K562 (cell line): ENCODE data around the gene VSTM5. TPM values are rescaled to one million over a fixed set of nuclear protein-coding genes. Genes with fewer than 3 reads are reported as not detected.

Source experiments
- ATAC-seq: fragments of 200-7000 bp; cut with Tn5 transposase; 3 replicates; pipeline ENCODE4 v1.9.1; 2020; ENCODE audit warnings: moderate library complexity
- BruUV-seq: library from RNA; stranded (reverse); fragments of 400-500 nt; replicated peaks from 2 replicates; lab custom pipeline; 2021; lab: Mats Ljungman, UMichigan
- CTCF ChIA-PET: fragments of 300-600 bp; formaldehyde crosslinking; extraction: SDS; loops from one replicate; lab custom pipeline; 2021; ENCODE audit warnings: low intra/inter-chr PET ratio; lab: Yijun Ruan, JAX
- POLR2A ChIA-PET: fragments of 300-600, 350-650 bp; sonication (Branson Sonifier 250); formaldehyde crosslinking; extraction: SDS; loops from one replicate; lab custom pipeline; 2021; ENCODE audit warnings: antibody characterized with exemption, inconsistent platforms; lab: Yijun Ruan, JAX
- DNase-seq, 4 experiments: peaks; one replicate each; pipeline versions ENCODE4 v3.0.0 to v3.0.0-alpha.2; 2011 to 2018; ENCODE audit warnings: low spot score in 3 of 4, mixed read lengths in 3 of 4; ENCODE audit errors: extremely low read depth in 1 of 4
- FAIRE-seq: peaks from 2 replicates; lab custom pipeline; 2011; peaks lifted over from hg19 to GRCh38; lab: Jason Lieb, UNC
- H2AFZ ChIP-seq: 2 replicates; pipeline ENCODE4 v1.6.0; 2011; ENCODE audit warnings: low read depth, low read length, control low read depth, inconsistent platforms
- H3K27ac ChIP-seq: fragments of 200-600 bp; 3 replicates; pipeline ENCODE4 v1.8.0; 2011; ENCODE audit warnings: low read depth, mild to moderate bottlenecking, control low read depth, inconsistent platforms, low read length, moderate library complexity, mixed read lengths; ENCODE audit errors: extremely low read depth
- H3K27me3 ChIP-seq, 2 experiments: fragments of 300-600 bp in 1 of 2; 2 replicates in 1 of 2; 3 replicates in 1 of 2; pipeline versions ENCODE4 v1.6.0 to v1.8.0; 2011; ENCODE audit warnings: inconsistent platforms in 2 of 2, low read length in 2 of 2, mild to moderate bottlenecking in 1 of 2, mixed read lengths in 1 of 2, moderate library complexity in 1 of 2; ENCODE audit not compliant: control insufficient read depth in 2 of 2, insufficient read depth in 2 of 2
- H3K36me3 ChIP-seq: fragments of 300-600 bp; 3 replicates; pipeline ENCODE4 v1.8.0; 2011; ENCODE audit warnings: mild to moderate bottlenecking, low read length, inconsistent platforms; ENCODE audit not compliant: control insufficient read depth, insufficient read depth
- H3K4me1 ChIP-seq, 2 experiments: fragments of 200-600 bp in 1 of 2; replicated peaks in 1 of 2; 2 replicates in 1 of 2; 3 replicates in 1 of 2; pipeline versions ENCODE4 v1.5.1 to v1.8.0; 2011; ENCODE audit warnings: inconsistent platforms in 2 of 2, low read length in 2 of 2, mild to moderate bottlenecking in 1 of 2, mixed read lengths in 1 of 2, moderate library complexity in 1 of 2; ENCODE audit not compliant: control insufficient read depth in 2 of 2, insufficient read depth in 2 of 2
- H3K4me2 ChIP-seq: 2 replicates; pipeline ENCODE4 v1.6.1; 2011; ENCODE audit warnings: low read length, control low read depth, inconsistent platforms, mixed read lengths; ENCODE audit not compliant: insufficient read depth
- H3K4me3 ChIP-seq: fragments of 200-600 bp; sonication (generic), shearing (Covaris generic); 2 replicates; pipeline ENCODE4 v1.5.1; 2016; ENCODE audit warnings: control low read depth, inconsistent platforms
- H3K79me2 ChIP-seq: fragments of 200-600 bp; 3 replicates; pipeline ENCODE4 v1.8.0; 2011; ENCODE audit warnings: low read length, inconsistent platforms; ENCODE audit not compliant: control insufficient read depth, insufficient read depth
- H3K9ac ChIP-seq, 2 experiments: 2 replicates each; pipeline versions ENCODE4 v1.6.0 to v1.6.1; 2011; ENCODE audit warnings: low read depth in 2 of 2, low read length in 2 of 2, control low read depth in 1 of 2, inconsistent platforms in 1 of 2, mild to moderate bottlenecking in 1 of 2, mixed read lengths in 1 of 2; ENCODE audit not compliant: insufficient read depth in 1 of 2
- H3K9me1 ChIP-seq: one replicate; pipeline ENCODE4 v1.6.0; 2011; ENCODE audit warnings: inconsistent platforms, mild to moderate bottlenecking, low read length, moderate library complexity; ENCODE audit not compliant: control insufficient read depth, insufficient read depth
- H3K9me3 ChIP-seq: replicated peaks from 2 replicates; pipeline ENCODE4 v1.5.1; 2011; ENCODE audit warnings: low read depth, low read length, inconsistent platforms; ENCODE audit not compliant: control insufficient read depth, insufficient read depth
- H4K20me1 ChIP-seq: replicated peaks from 2 replicates; pipeline ENCODE4 v1.6.1; 2011; ENCODE audit warnings: low read length, inconsistent platforms, mixed read lengths; ENCODE audit not compliant: control insufficient read depth, insufficient read depth
- CBX3 ChIP-seq, 2 experiments: IDR thresholded peaks; 1 replicate in 1 of 2; 2 replicates in 1 of 2; pipeline ENCODE4 v1.6.1; 2012; ENCODE audit warnings: inconsistent platforms in 2 of 2, low read length in 2 of 2, borderline replicate concordance in 1 of 2, control low read depth in 1 of 2
- NELFE ChIP-seq: IDR thresholded peaks from 2 replicates; pipeline ENCODE4 v1.6.1; 2011; ENCODE audit warnings: mild to moderate bottlenecking; ENCODE audit not compliant: insufficient read depth, insufficient read length
- POLR2AphosphoS5 ChIP-seq: IDR thresholded peaks from 2 replicates; pipeline ENCODE4 v1.6.1; 2011; ENCODE audit warnings: mild to moderate bottlenecking, low read depth, low read length, moderate library complexity; ENCODE audit not compliant: control insufficient read depth, insufficient read depth
- WGBS: fragments of 100-300 bp; shearing (Covaris generic); methylation state at CpG from one replicate; pipeline ENCODE4 v1.1.6; 2016; ENCODE audit warnings: low coverage, mixed read lengths; ENCODE audit not compliant: insufficient coverage; ENCODE audit errors: missing lambda C conversion rate; 5-methylcytosine and 5-hydroxymethylcytosine counted together
- in situ Hi-C: fragments of 300-500 bp; cut with MboI; formaldehyde crosslinking; loops from 4 replicates; pipeline ENCODE4 v1.15.0; 2018; ENCODE audit warnings: inconsistent platforms, mixed read lengths
- intact Hi-C: fragments of 100-400 bp; cut with micrococcal nuclease; formaldehyde crosslinking; loops from 2 replicates; pipeline ENCODE4 v1.14.2; 2022
- polyA plus RNA-seq, 8 experiments: library from polyadenylated mRNA; depleted of rRNA in 4 of 8; stranded (reverse) in 5 of 8; unstranded in 3 of 8; fragments of >200 nt; fragmentation: Nextera tagmentation in 2 of 8; fragmentation: Illumina TruSeq in 1 of 8; extraction: Ambion mirVana in 2 of 8; extraction: Trizol in 1 of 8; gene quantifications; 2 replicates each; pipeline versions ENCODE4 v1.2.1 to v1.2.3, GENCODE V29; 2011 to 2014; ENCODE audit warnings: inconsistent platforms in 1 of 8, missing spikeins in 1 of 8
- total RNA-seq, 7 experiments: library from RNA; depleted of rRNA in 6 of 7; stranded (reverse); fragments of >200 nt in 6 of 7; fragmentation: Illumina TruSeq in 2 of 7; extraction: Trizol in 2 of 7; gene quantifications; 2 replicates each; pipeline versions ENCODE4 v1.2.1 to v1.2.3, GENCODE V29; 2011 to 2021; ENCODE audit warnings: low replicate concordance in 1 of 7
- TF ChIP-seq, protein P1 (sequence below): fragments of 450-650 bp; formaldehyde crosslinking; IDR thresholded peaks from 2 replicates; pipeline ENCODE4 v1.4.0; 2022; ENCODE audit warnings: missing genetic modification characterization
- TF ChIP-seq, protein P2 (sequence below): fragments of 250-450 bp; sonication (Bioruptor Pico); IDR thresholded peaks from 2 replicates; pipeline ENCODE4 v1.5.0; 2021
- TF ChIP-seq, protein P3 (sequence below): sonication (generic); formaldehyde crosslinking; IDR thresholded peaks from 2 replicates; pipeline ENCODE4 v1.8.0; 2022; ENCODE audit warnings: missing genetic modification reagents, mild to moderate bottlenecking, borderline replicate concordance

The VSTM5 gene
- total and polyA plus RNA-seq, 9 of the 15 experiments (the other 6 are each of a cell fraction or from before 2014, with no cell fraction given) = 0.01 TPM; not detected in 8

DNA sequence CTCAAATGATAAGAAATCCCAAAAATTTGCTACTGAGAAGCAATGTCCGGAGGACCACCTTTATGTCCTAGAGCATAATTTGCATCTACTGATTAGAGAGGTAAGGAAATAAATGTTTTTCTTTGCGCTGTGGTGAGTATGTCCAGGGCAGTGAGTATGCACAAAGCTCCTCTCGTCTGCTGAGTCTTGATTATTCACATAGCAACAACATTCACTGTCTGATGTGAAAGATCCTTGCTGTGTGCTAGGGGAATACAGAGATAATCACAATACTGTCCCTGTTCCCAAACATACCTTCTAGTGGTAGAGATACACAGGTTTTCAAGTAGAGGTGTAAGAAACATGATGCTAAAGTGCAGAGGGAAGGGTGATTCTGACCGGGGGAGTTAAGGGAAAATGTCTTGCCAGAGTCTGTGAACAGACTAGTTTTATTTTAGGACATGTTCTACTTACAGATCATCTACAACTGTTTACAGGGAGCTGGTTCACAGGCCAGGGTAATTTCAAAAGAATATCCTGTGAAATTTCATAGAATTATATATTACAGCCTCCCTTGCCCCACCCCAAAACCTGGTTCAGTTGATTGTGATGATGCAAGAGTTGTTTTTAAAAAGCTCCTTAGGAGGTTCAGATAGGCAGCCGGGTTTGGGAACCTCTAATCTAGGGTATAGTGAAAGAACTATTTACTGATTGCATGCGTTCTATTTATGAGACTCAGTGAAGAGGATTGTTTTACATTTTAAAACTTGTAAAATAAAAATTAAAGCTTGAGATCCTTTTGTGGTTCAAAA lies 53.8 kb downstream of the VSTM5 start (continued):
- TF ChIP-seq, protein P1, sequence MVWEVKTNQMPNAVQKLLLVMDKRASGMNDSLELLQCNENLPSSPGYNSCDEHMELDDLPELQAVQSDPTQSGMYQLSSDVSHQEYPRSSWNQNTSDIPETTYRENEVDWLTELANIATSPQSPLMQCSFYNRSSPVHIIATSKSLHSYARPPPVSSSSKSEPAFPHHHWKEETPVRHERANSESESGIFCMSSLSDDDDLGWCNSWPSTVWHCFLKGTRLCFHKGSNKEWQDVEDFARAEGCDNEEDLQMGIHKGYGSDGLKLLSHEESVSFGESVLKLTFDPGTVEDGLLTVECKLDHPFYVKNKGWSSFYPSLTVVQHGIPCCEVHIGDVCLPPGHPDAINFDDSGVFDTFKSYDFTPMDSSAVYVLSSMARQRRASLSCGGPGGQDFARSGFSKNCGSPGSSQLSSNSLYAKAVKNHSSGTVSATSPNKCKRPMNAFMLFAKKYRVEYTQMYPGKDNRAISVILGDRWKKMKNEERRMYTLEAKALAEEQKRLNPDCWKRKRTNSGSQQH (CRISPR knock-in tag) = no peak
- TF ChIP-seq NELFE = no peak
- TF ChIP-seq, protein P2, sequence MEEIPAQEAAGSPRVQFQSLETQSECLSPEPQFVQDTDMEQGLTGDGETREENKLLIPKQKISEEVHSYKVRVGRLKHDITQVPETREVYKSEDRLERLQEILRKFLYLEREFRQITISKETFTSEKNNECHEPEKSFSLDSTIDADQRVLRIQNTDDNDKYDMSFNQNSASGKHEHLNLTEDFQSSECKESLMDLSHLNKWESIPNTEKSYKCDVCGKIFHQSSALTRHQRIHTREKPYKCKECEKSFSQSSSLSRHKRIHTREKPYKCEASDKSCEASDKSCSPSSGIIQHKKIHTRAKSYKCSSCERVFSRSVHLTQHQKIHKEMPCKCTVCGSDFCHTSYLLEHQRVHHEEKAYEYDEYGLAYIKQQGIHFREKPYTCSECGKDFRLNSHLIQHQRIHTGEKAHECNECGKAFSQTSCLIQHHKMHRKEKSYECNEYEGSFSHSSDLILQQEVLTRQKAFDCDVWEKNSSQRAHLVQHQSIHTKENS = no peak
- TF ChIP-seq CBX3 (IDR thresholded peaks at IDR 0.05; ENCODE audit: borderline replicate concordance in 1 of 2, low read length in 2 of 2) = no peak

DNA sequence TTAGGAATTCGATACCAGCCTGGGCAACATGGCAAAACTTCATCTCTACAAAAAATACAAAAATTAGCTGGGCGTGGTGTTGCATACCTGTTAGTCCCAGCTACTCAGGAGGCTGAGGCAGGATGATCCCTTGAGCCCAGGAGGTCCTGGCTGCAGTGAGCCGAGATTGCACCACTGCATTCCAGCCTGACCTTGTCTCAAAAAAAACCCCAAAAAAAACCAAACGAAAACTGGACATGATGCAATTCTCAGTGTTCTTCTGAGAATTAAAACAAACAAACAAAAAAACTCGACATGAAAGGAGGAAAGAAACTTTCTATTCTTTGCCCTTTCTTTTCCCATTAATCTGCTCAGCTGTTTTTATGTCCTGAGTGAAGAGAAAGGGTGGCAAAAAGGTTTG lies 58.9 kb downstream of the VSTM5 start:
- TF ChIP-seq, protein P3, sequence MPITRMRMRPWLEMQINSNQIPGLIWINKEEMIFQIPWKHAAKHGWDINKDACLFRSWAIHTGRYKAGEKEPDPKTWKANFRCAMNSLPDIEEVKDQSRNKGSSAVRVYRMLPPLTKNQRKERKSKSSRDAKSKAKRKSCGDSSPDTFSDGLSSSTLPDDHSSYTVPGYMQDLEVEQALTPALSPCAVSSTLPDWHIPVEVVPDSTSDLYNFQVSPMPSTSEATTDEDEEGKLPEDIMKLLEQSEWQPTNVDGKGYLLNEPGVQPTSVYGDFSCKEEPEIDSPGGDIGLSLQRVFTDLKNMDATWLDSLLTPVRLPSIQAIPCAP = no peak
- TF ChIP-seq POLR2AphosphoS5 = peak; percentile 10; the same call in 1 of the 2 replicates
- H3K9ac ChIP-seq = no peak overlapping the region
- ATAC-seq (no peak), FAIRE-seq (no peak), DNase-seq (no peak)
- intact Hi-C loops = no loop called here
- in situ Hi-C loops = no loop called here
- CTCF ChIA-PET = no interaction called here
- H3K27me3 ChIP-seq = no peaks in the 10 kb centered on the region
- BruUV-seq = no TSS peak
- H4K20me1 ChIP-seq = peaks cover 4% of the 10 kb centered on the region; the same call in 1 of the 2 replicates
- no peak overlapping the region for H3K4me2 ChIP-seq
- H3K4me3 ChIP-seq = no peak overlapping the region
- H3K9me3 ChIP-seq = no peaks in the 10 kb centered on the region
- peaks cover 92% of the 10 kb centered on the region for H3K36me3 ChIP-seq
- peaks cover 39% of the 10 kb centered on the region for H3K79me2 ChIP-seq
- POLR2A ChIA-PET = interaction anchor here (0.6 to 0.7 kb wide), 2 partner anchors 50 to 51 kb away, joined by 3 read pairs; partner anchors contain the start of genes C11orf54 and TAF1D
- WGBS = 73% methylated on average over 5 of the region's 5 CpGs
- H2AFZ ChIP-seq = no peak overlapping the region
- H3K4me1 ChIP-seq = peaks cover 4 to 5% of the 10 kb centered on the region in 2 experiments; a peak in 4 of 5 replicates
- H3K9me1 ChIP-seq = no peaks in the 10 kb centered on the region
- H3K27ac ChIP-seq = no peak overlapping the region
